Upper lobe of left lung (tissue), 6 donors: ENCODE results near the gene VANGL1. TPM values are rescaled to one million over a fixed set of nuclear protein-coding genes. Genes with fewer than 3 reads are reported as not detected.

ENCODE experiments used
- ATAC-seq, 2 donors: fragments of 200-7000 bp; cut with Tn5 transposase; one replicate each; pipeline ENCODE4 v1.9.1; 2022; ENCODE audit warnings: mild to moderate bottlenecking in 2 of 2, moderate library complexity in 2 of 2; ENCODE audit not compliant: low FRiP score in 2 of 2
- DNase-seq, 2 donors: peaks; one replicate each; pipeline ENCODE4 v3.0.0-alpha.2; 2019 to 2020
- H3K27ac ChIP-seq, 4 donors: fragments of 200-600 bp; sonication (generic); one replicate each; pipeline ENCODE4 v1.5.1; 2016 to 2019
- H3K27me3 ChIP-seq, 4 donors: fragments of 200-600 bp; sonication (generic); one replicate each; pipeline ENCODE4 v1.5.1; 2017 to 2019
- H3K36me3 ChIP-seq, 4 donors: fragments of 200-600 bp; sonication (generic); one replicate each; pipeline ENCODE4 v1.5.1; 2016 to 2019
- H3K4me1 ChIP-seq, 4 donors: fragments of 200-600 bp; sonication (generic); one replicate each; pipeline ENCODE4 v1.5.1; 2018 to 2019
- H3K4me3 ChIP-seq, 4 donors: fragments of 200-600 bp; sonication (generic); one replicate each; pipeline ENCODE4 v1.5.1; 2017 to 2019; ENCODE audit warnings: mild to moderate bottlenecking in 2 of 4, moderate library complexity in 1 of 4
- H3K9me3 ChIP-seq, 4 donors: fragments of 200-600 bp; sonication (generic); one replicate each; pipeline ENCODE4 v1.5.1; 2018 to 2019
- CTCF ChIP-seq, 6 experiments: fragments of 450-650 bp in 4 of 6; fragments of 200-600 bp in 2 of 6; sonication (generic) in 2 of 6; IDR thresholded peaks; one replicate each; pipeline ENCODE4 v1.5.1; 2016 to 2019; ENCODE audit warnings: antibody characterized with exemption in 6 of 6
- EP300 ChIP-seq, 4 donors: sonication (generic); formaldehyde crosslinking; IDR thresholded peaks; one replicate each; pipeline ENCODE4 v1.5.1; 2017; ENCODE audit warnings: antibody characterized with exemption in 4 of 4, control low read depth in 2 of 4
- POLR2A ChIP-seq, 4 donors: fragments of 450-650 bp; IDR thresholded peaks; one replicate each; pipeline ENCODE4 v1.5.1; 2016 to 2017; ENCODE audit warnings: antibody characterized with exemption in 4 of 4, mild to moderate bottlenecking in 2 of 4
- POLR2AphosphoS5 ChIP-seq, 2 donors: sonication (generic); formaldehyde crosslinking; IDR thresholded peaks; one replicate each; pipeline ENCODE4 v1.5.1; 2017; ENCODE audit warnings: antibody characterized with exemption in 2 of 2
- WGBS, 2 donors: methylation state at CpG; one replicate each; pipeline ENCODE4 v1.1.5; 2017 to 2018; 5-methylcytosine and 5-hydroxymethylcytosine counted together
- total RNA-seq, 6 donors: library from RNA; depleted of rRNA in 4 of 6; stranded (reverse); fragments of >200 nt in 4 of 6; gene quantifications; one replicate each; pipeline versions ENCODE4 v1.1.0 to v1.2.1, GENCODE V29; 2016 to 2021
- donor health status: DM: no; HTN: no; CAD: no; lungs with moderate emphysema.
- donor health status: DM: no; HTN: yes; CAD: no; lungs with severe emphysema.

Gene VANGL1
- total RNA-seq, 6 donors from 2014 or later = 3.1 to 11.4 (median 7.0) TPM

DNA sequence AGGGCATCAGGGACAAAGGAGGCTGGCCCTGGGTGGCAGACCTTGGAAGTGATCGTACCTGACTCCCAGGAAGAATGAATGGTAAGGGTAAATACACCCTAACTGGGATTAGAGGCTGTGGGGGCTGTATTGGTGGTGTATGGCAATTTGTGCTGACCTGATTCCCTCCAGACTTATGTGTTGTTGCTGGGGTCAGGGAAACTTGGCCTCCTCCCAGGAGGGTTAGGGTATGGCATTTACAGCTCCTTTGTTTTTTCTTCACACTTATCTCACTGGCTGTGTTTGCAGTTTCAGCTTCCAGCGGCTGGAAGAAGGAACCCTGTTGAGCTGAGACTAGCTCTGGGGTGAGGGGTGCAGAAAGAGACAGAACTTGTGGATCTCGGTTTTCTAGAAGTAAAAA lies 8.2 kb downstream of the VANGL1 start:
- peaks cover 0 to 15% (median 4%) of the 10 kb centered on the region in 4 donors for H3K4me1 ChIP-seq
- no peak overlapping the region for H3K4me3 ChIP-seq
- peaks cover 0 to 3% (median 0%) of the 10 kb centered on the region in 4 donors for H3K36me3 ChIP-seq
- no peak overlapping the region for H3K27ac ChIP-seq
- 57 to 62% methylated on average over 3 of the region's 3 CpGs for WGBS, 2 donors
- TF ChIP-seq EP300 (IDR thresholded peaks at IDR 0.05) (no peak), POLR2A (IDR thresholded peaks at IDR 0.05) (no peak), POLR2AphosphoS5 (IDR thresholded peaks at IDR 0.05) (no peak), CTCF (IDR thresholded peaks at IDR 0.05) (no peak)
- H3K9me3 ChIP-seq = no peaks in the 10 kb centered on the region
- no peaks in the 10 kb centered on the region for H3K27me3 ChIP-seq
- DNase-seq (no peak), ATAC-seq (no peak)

- no peak for DNase-seq
- H3K36me3 ChIP-seq = peaks cover 0 to 3% (median 0%) of the 10 kb centered on the region in 4 donors
- no peak overlapping the region for H3K4me3 ChIP-seq
- H3K9me3 ChIP-seq = no peaks in the 10 kb centered on the region
- WGBS, 2 donors = 82 to 88% methylated on average over 3 of the region's 3 CpGs
- no peaks in the 10 kb centered on the region for H3K27me3 ChIP-seq
- ATAC-seq = no peak
- TF ChIP-seq POLR2AphosphoS5 (IDR thresholded peaks at IDR 0.05) (no peak), CTCF (IDR thresholded peaks at IDR 0.05) (no peak), EP300 (IDR thresholded peaks at IDR 0.05) (no peak), POLR2A (IDR thresholded peaks at IDR 0.05) (no peak)
- H3K4me1 ChIP-seq = peaks cover 4 to 25% (median 6%) of the 10 kb centered on the region in 4 donors
- no peak overlapping the region for H3K27ac ChIP-seq
Observed at GRCh38 chr1:115650961-115651360, 9.2 kb downstream of the VANGL1 start.

DNA sequence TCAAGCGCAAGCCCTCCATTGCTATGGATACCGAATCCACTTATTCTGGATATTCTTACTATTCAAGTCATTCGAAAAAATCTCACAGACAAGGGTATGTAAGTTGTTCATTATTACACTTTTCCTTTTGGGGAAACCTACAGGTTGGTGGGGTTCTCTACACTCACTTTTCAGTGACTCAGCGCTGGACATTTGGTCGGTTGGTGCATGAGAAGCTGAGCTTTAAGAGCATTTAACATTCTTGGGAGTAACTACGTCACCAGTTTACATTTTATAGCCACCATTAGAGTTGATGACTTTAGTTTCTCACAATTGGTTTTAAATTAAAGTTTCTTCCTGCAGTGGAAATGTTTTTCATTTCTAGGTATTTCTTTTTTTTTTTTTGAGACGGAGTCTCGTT lies 9.6 kb downstream of the VANGL1 start:
- 93 to 94% methylated on average over 8 of the region's 8 CpGs for WGBS, 2 donors
- DNase-seq = no peak
- no peaks in the 10 kb centered on the region for H3K27me3 ChIP-seq
- H3K27ac ChIP-seq = no peak overlapping the region
- H3K4me3 ChIP-seq = no peak overlapping the region
- H3K36me3 ChIP-seq = peaks cover 0 to 3% (median 0%) of the 10 kb centered on the region in 4 donors
- no peak for TF ChIP-seq CTCF (IDR thresholded peaks at IDR 0.05)
- TF ChIP-seq POLR2A (IDR thresholded peaks at IDR 0.05) = no peak
- TF ChIP-seq EP300 (IDR thresholded peaks at IDR 0.05) = no peak
- no peak for TF ChIP-seq POLR2AphosphoS5 (IDR thresholded peaks at IDR 0.05)
- ATAC-seq = no peak
- no peaks in the 10 kb centered on the region for H3K9me3 ChIP-seq
- H3K4me1 ChIP-seq = peaks cover 4 to 25% (median 6%) of the 10 kb centered on the region in 4 donors

DNA sequence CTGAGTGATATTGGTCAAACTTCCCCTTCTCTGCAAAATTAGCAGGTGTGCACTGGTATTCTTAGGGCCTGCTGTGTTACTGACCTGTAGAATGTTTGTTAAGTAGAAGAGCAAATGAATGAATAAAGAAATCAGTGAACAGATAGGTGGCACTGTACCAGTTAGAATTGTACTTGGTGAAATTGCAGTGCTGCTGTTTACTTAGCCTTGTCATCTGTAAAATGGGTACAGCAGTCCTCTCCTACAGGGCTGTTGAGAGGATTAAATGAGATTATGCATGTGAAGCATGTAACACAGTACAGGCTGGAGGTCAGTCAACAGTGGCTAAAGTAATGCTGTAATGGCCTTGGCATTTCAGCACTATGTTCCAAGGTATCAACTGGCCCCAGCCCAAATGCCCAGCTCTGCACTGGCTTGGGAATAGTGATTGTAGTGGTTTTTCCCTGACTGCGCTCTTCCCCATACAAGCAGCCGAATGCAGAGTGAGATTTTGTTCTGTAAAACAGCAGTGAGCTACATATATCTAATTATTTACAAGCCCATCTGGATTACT lies 10.5 kb downstream of the VANGL1 start:
- peaks cover 0 to 25% (median 6%) of the 10 kb centered on the region in 4 donors for H3K4me1 ChIP-seq
- TF ChIP-seq EP300 (IDR thresholded peaks at IDR 0.05) = no peak
- TF ChIP-seq POLR2AphosphoS5 (IDR thresholded peaks at IDR 0.05) = no peak
- no peak for TF ChIP-seq POLR2A (IDR thresholded peaks at IDR 0.05)
- no peak for TF ChIP-seq CTCF (IDR thresholded peaks at IDR 0.05)

DNA sequence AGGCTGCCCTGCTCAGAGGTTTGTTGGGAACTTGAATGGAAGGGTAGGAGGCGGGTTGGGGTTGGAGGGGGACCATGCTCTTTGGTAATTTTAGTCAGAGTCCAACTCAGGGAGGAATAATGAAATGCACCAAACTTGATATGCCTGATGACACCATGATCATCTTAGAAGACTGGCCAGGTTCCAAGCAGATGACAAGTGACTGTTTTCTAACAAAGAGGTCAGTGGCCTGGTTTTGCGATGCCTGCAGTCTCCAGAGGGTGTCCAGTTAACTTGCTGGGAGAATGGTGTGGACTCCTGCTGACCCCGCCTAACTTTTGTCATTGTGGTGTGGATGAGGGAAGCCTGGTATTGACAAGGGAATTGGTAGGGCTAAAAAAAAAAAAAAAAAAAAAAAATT lies 12.4 kb downstream of the VANGL1 start:
- Histone ChIP-seq H3K4me1 (peaks cover 0 to 25% (median 6%) of the 10 kb centered on the region in 4 donors), H3K4me3 (no peak overlapping the region), H3K36me3 (peaks cover 0 to 6% (median 0%) of the 10 kb centered on the region in 4 donors), H3K9me3 (no peaks in the 10 kb centered on the region), H3K27me3 (no peaks in the 10 kb centered on the region), H3K27ac (no peak overlapping the region)
- DNase-seq (no peak), ATAC-seq (no peak)
- no peak for TF ChIP-seq POLR2AphosphoS5 (IDR thresholded peaks at IDR 0.05)
- TF ChIP-seq CTCF (IDR thresholded peaks at IDR 0.05) = no peak
- no peak for TF ChIP-seq EP300 (IDR thresholded peaks at IDR 0.05)
- no peak for TF ChIP-seq POLR2A (IDR thresholded peaks at IDR 0.05)
- WGBS, 2 donors = 92% methylated on average over 3 of the region's 3 CpGs

More for the DNA sequence above, 10.5 kb downstream of the VANGL1 start:
- 97 to 98% methylated on average over 2 of the region's 2 CpGs for WGBS, 2 donors
- Histone ChIP-seq H3K4me3 (no peak overlapping the region), H3K36me3 (peaks cover 0 to 3% (median 0%) of the 10 kb centered on the region in 4 donors), H3K9me3 (no peaks in the 10 kb centered on the region), H3K27ac (no peak overlapping the region), H3K27me3 (no peaks in the 10 kb centered on the region)
- DNase-seq (no peak), ATAC-seq (no peak)
